GM19397 (cell line): ENCODE results near the gene TTC28.
"Not testable (repeated sequence)": the region's sequence is repeated elsewhere in the genome, so short reads cannot be mapped to it uniquely, and the experiment has no call there.

Experiments
- ATAC-seq: cut with Tn5 transposase; IDR thresholded peaks from one replicate; pipeline ENCODE4 v1.9.1; 2021; ENCODE audit warnings: mild to moderate bottlenecking, moderate library complexity; ENCODE audit not compliant: unreplicated experiment

Gene TTC28

DNA sequence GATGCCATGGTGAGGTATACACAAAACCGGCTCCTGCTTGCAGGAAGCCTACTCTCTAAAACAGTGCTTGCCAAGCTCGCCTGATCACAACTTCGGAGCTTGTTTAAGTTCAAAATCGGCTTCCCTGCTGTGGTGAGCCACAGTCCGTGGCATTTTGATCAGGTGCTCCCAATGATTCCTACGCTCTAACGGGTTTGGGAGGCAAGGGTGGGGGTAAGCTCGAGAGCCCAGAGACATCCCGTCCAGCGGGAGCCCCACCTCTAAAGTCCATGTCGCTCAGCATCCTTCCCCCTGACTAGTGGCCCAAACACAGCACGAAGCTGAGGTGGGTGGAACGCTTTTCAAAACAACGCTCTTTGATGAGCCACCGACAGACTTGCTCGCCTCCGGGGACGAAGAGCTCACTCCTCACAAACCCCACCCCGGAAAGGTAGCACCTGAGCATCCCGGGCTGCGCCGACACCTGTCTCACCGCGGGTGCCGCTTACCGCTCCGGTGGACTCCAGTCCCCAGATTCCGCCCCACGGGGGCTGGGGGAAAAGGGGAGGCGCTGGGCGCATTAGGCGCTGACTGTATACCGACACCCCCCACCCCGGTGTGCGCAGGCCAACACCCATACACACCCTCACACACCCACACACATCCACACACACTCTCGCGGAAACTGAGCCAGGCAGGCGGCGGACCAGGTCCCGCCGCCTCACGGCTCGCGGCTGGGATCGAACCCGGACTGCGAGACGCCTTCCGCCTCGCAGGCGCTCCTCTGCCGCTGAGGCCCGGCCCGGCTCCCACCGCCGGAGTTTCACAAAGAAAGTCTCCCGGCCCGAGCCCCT lies 646 bp downstream of the TTC28 start:
- ATAC-seq, result not testable (repeated sequence)

DNA sequence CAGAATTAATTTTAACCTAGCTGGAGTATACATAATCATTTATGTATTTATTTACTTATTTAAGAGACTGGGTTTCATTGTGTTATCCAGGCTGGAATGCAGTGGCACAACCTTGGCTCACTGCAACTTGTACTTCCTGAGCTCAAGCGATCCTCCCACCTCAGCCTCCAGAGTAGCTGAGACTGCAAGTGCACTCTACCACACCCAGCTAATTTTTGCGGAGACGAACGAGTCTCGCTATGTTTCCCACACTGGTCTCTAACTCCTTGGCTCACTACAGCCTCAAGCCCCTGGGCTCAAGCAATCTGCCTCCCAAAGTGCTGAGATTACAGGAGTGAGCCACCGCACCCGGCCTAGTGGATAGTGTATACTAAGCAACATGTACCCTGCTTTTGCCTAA lies 1.5 kb downstream of the TTC28 start:
- not testable (repeated sequence) for ATAC-seq

DNA sequence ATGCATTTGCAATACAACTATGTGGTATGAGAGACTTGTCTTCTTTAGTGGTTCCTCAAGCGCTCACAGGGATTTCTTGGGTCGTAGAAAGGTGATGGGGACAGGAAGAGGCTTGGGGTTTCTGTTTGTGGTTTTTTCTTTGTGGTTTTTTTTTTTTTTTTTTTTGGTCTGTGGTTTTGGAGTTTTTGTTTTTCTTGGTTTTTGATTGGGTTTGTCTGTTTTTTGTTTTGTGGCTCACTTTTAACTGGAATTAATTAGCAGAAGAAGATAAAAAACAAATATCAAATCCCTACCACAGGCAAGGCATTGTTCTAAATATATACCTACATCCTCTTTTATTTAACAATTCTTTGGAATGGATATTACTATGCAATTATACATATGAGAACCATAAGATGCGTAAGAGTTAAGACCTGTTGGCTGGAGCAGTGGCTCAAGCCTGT lies 5.5 kb downstream of the TTC28 start:
- ATAC-seq, result no peak

DNA sequence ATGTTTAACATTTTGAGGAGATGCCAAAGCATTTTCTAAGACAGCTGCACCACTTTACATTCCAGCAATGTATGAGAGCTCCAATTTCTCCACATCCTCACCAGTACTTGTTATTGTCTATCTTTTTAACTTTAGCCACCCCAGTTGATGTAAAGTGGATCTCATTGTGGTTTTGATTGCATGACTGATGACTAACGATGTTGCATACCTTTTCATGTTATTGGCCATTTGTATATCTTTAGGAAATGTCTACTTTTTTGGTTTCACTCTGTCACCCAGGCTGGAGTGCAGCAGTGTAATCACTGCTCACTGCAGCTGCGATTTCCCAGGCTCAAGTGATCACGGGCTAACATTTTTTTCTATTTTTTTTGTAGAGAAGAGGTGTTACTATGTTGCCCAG lies 8.9 kb downstream of the TTC28 start:
- no peak for ATAC-seq

DNA sequence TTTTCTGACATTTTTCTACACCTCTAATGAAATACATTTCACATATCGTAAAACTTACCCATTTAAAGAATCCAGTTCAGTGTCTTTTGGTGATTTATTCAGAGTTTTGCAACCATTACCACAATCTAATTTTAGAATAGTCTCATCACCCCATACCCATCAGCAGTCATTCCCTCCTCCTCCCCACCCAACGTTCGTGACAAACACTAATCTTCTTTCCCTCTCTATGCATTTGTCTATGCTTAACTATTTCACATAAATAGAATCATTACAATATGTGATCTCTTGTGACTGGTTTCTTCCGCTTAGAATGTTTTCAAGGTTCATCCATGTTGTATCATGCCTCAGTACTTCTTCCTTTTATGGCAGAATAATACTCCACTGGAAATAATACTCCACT lies 9.5 kb downstream of the TTC28 start:
- no peak for ATAC-seq

DNA sequence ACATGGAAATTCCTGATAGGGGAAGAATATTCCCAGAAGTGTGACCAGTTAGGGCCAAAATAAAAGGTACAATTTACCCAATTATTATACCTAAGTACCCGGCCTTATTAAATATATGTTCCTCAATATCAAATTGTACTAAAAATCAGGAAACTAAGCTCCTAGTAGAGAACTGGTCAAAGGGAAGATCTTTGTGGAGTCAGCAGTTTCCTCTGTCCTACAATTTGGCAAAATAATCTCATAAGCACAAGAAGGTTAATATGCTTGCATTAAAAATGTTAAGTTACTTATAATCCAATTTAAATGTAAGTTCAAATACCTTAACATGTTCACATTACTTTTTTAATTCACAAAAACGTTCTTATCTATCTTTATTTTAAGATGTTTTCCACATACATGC lies 10.3 kb downstream of the TTC28 start:
- no peak for ATAC-seq

DNA sequence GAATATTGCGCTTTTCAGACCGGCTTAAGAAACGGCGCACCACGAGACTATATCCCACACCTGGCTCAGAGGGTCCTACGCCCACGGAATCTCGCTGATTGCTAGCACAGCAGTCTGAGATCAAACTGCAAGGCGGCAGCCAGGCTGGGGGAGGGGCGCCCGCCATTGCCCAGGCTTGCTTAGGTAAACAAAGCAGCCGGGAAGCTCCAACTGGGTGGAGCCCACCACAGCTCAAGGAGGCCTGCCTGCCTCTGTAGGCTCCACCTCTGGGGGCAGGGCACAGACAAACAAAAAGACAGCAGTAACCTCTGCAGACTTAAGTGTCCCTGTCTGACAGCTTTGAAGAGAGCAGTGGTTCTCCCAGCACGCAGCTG lies 16.1 kb downstream of the TTC28 start:
- ATAC-seq, result not testable (repeated sequence)

DNA sequence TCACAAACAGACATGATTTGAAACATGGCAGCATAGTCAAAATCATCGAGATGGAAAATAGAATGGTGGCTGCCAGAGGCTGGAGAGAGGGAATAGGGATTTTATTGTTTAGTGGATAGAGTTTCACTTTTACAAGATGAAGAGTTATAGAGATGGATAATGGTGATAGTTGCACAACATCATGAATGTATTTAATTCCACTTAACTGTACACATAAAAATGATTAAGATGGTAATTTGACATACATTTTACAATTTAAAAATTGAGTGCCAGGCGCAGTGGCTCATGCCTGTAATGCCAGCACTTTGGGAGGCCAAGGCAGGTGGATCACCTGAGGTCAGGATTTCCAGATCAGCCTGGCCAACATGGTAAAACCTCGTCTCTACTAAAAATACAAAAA lies 21.2 kb downstream of the TTC28 start:
- ATAC-seq, result no peak

DNA sequence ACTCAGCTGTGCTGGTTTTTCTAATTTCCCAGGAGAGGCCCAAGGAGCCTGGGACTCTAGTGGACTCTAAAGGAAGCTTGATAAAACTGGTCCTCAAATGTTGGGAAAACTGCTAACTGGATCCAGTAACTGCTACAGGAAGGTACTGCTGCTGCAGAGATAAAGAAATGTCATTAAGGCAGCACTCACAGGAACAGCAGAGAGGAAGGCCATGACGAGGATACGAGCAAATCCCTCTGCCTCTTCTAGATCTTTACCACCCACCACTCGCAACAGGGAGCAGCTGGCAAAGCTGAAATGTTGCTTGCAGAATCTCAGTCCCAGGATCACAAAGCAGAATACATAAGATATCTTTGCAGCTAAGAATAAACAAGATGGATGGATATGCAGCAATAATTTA lies 23.5 kb downstream of the TTC28 start:
- no peak for ATAC-seq

DNA sequence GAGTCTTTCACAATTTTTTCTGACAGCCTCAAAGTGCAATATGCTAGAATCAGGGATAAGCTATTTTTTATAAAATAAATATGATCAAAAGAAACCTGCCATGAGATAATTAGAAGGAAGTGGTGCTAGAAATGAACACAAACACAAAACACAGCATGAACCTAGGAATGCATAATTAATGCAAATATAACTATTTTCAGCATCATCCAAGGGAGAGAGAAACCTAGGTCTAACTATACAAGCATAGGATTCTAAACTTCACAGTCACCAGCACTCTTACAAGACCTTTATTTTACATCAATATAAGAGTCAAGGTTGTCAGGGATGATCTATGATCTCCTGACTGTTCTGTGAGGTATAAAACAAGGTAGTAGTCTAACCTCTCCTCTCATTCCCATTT lies 29.2 kb downstream of the TTC28 start:
- no peak for ATAC-seq

DNA sequence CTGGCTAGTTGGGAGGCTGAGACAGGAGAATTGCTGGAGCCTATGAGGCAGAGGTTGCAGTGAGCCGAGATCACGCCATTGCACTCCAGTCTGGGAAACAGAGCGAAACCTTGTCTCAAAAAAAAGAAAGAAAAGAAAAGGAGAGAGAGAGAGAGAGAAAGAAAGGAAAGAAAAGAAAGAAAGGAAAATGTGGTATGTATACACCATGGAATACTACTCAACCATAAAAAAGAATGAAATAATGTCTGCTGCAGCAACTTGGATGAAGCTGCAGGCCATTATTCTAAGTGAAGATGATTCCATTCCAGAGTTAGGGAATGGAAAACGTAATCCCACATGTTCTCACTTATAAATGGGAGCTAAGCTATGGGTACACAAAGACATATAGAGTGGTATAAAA lies 30.8 kb downstream of the TTC28 start:
- ATAC-seq, result no peak

DNA sequence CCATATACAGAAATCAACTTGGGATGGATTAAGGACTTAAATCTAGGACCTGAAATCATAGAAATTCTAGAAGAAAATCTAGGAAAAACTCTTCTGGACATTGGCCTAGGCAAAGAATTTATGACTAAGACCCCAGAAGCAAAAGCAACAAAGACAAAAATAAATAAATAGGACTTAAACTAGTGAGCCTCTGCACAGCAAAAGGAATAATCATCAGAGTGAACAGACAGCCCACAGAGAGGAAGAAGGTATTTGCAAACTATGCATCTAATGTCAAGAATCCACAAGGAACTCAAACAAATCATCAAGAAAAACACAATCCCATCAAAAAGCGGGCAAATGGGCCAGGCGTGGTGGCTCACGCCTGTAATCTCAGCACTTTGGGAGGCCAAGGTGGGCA lies 32.4 kb downstream of the TTC28 start:
- ATAC-seq, result no peak

DNA sequence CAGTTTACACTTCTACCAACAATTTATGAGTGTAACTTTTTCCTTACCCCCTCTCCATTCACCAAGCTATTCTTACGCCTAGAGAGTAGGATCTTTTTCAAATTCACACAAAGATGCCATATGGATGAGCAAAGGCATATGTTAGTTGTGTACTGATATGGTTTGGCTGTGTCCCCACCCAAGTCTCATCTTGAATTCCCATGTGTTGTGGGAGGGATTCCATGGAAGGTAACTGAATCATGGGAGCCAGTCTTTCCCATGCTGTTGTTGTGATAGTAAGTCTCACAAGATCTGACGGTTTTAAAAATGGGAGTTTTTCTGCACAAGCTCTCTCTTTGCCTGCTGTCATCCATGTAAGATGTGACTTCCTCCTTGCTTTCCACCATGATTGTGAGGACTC lies 40.3 kb downstream of the TTC28 start:
- ATAC-seq, result no peak

DNA sequence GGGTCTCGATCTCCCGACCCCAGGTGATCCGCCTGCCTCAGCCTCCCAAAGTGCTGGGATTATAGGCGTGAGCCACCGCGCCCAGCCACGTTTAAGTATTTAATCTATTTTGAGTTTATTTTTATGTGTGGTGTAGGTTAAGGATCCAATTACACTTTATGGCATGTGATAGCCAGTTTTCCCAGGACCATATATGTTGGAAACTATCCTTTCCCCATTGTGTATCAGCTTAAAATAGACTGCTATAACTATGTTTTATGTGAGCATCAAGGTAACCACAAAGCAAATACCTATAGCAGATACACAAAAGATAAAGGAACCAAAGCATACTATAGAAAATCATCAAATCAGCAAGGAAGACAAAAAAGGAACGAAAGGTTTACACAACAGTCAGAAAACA lies 42.4 kb downstream of the TTC28 start:
- ATAC-seq, result no peak

DNA sequence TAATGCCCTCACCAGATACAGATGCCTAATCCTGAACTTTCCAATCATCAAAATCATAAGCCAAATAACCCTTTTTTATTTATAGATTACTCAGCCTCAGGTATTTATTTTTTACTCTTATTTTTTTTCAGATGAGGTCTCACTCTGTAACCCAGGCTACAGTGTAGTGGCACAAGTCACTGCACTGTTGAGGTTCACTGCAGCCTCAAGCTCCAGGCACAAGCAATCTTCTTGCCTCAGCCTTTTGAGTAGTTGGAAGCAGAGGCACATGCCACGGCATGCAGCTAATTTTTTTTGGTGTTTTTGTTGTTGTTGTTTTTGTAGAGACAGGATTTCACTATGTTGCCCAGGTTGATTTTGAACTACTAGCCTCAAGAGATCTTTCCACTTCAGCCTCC lies 49.5 kb downstream of the TTC28 start:
- no peak for ATAC-seq

DNA sequence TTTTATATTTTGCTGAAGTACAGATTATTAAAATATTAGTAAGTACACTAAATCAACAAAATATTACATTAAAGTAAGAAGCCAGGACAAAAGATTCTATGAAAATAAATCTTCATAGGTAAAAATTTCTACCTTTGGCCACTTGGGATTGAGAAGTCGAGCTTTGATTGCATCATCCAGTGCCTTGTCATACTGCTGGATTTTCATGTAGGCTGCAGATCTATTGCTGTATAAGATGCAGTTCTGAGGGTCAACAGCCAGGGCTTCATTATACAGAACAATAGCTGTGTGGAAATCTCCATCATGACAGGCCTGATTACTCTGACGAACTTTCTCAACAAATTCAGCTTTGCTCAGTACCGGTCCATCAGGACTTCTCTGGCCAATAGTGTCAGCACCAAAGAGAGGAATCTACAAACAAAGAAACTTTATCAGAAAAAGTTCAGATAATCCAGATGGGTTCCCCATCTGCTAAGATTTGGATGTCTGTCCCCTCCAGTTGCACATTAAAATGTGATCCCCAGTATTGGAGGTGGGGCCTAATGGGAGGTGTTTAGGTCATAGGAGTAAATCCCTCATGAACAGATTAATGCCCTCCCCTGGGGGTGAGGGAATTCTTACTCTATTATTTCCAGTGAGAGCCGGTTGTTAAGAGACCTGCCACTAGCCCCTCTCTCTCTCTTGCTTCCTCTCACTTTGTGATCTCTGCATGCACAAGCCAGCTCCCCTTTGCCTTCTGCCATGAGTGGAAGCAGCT lies 50.0 kb downstream of the TTC28 start:
- no peak for ATAC-seq

DNA sequence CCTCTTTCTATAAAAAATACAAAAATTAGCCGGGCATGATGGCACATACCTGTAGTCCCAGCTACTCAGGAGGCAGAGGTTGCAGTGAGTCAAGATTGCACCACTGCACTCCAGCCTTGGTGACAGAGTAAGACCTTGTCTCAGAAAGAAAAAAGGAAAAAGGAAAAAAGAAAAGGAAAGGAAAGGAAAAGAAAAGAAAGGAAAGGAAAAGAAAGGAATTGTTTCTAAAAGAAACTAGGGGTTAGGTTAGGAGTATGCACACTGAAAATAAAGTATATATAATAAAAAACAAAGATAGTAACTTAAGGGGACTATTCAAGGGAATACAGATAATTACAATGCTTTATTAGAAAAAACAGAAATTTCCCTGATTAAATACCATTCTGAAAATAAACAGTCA lies 50.9 kb downstream of the TTC28 start:
- no peak for ATAC-seq

DNA sequence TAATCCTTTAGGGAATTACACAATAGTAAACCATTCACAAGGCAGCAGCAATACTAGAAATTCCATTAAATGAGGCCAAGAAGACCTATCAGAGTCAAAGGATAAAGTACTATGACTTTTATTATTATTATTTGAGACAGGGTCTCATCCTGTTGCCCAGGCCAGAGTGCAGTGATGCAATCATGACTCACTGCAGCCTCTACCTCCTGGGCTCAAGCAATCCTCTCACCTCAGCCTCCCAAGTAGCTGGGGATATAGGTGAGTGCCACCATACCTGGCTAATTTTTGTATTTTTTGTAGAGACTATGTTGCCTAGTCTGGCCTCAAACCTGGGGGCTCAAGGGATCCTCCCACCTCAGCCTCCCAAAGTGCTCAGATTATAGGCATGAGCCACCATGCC lies 51.8 kb downstream of the TTC28 start:
- no peak for ATAC-seq

DNA sequence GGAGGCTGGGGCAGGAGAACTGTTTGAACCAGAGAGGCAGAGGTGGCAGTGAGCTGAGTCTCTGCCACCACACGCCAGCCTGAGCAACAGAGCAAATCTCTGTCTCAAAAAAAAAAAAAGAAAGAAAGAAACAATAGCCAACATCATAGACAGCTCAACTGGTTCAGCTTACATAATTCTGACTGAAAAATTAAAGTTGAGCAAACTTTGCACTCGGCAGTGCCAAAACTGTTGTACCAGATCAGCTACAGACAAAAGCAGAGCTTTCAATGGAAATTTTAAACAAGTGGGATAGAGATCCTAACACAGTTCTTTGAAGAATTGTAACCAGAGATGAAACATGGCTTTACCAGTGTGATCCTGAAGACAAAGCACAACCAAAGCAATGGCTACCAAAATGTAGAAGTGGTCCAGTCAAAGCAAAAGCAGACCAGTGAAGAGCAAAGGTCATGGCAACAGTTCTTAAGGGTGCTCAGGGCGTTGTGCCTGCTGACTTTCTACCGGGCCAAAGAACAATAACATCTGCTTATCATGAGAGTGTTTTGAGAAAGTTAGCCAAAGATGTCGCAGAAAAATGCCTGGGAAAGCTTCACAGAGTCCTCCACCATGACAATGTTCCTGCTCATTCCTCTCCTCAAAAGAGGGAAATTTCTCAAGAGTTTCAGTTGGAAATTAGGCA lies 59.3 kb downstream of the TTC28 start:
- no peak for ATAC-seq

DNA sequence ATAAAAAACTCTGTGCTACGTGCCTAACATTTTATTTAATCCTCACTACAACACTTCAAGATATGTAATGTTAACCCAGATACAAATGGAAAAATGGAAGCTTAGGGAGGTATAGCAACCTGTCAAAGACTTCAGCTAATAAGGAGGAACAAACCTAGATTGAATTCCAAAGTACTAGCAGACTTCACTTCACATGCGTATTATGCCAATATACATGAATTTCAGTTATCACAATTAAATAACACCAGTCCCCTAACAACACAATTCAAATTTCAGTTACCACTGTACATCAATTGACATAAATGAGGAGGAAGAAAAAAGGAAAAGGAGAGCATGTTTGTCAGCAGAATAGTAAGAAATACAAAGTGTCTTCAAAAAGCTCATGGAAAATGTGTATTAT lies 60.4 kb downstream of the TTC28 start:
- ATAC-seq, result no peak

DNA sequence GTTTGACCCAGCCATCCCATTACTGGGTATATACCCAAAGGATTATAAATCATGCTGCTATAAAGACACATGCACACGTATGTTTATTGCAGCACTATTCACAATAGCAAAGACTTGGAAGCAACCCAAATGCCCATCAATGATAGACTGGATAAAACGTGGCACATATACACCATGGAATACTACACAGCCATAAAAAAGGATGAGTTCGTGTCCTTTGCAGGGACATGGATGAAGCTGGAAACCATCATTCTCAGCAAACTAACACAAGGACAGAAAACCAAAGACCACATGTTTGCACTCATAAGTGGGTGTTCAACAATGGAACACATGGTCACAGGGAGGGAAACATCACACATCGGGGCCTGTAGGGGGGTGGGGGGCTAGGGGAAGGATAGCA lies 64.2 kb downstream of the TTC28 start:
- ATAC-seq, result not testable (repeated sequence)

DNA sequence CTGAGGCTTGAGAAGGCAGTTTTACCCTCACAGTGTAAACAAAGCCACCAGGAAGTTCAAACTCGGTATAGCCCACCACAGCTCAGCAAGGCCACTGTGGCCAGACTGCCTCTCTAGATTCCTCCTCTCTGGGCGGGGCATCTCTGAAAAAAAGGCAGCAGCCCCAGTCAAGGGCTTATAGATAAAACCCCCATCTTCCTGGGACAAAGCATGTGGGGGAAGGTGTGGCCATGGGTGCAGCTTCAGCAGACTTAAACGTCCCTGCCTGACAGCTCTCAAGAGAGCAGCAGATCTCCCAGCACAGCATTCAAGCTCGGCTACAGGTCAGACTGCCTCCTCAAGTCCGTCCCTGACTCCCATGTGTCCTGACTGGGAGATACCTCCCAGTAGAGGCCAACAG lies 69.7 kb downstream of the TTC28 start:
- no peak for ATAC-seq
